Spleen (tissue), 7 donors: ENCODE measurements around the gene STX8.

Experiments
- CTCF ChIP-seq, 11 experiments: fragments of 200-600 bp in 7 of 11; fragments of 450-650 bp in 4 of 11; sonication (generic) in 4 of 11; IDR thresholded peaks in 8 of 11; conservative IDR thresholded peaks in 3 of 11; 1 replicate in 7 of 11; 2 replicates in 4 of 11; pipeline versions ENCODE4 v1.4.0 to v1.8.0; 2016 to 2021; ENCODE audit warnings: antibody characterized with exemption in 11 of 11, inconsistent platforms in 4 of 11, mild to moderate bottlenecking in 1 of 11
- POLR2AphosphoS5 ChIP-seq, 3 donors: sonication (generic); formaldehyde crosslinking; IDR thresholded peaks; one replicate each; pipeline ENCODE4 v1.5.1; 2017; ENCODE audit warnings: antibody characterized with exemption in 3 of 3
- donor health status: DM: no; HTN: no; CAD: no; lungs with moderate emphysema.
- donor health status: DM: no; HTN: no; CAD: no.
- donor health status: DM: no; HTN: no; CAD: no.

GRCh38 chr17:9339958-9340357, 235.7 kb downstream of the STX8 start:
- TF ChIP-seq CTCF (IDR thresholded peaks at IDR 0.05 in 8 of 11, conservative IDR thresholded peaks at IDR 0.05 in 3 of 11) (no peak), POLR2AphosphoS5 (IDR thresholded peaks at IDR 0.05) (no peak)
